HEK293 (cell line): Measurements from ENCODE around the gene HSPBAP1.

Source experiments
- REPIN1 ChIP-seq: fragments of 450-650 bp; formaldehyde crosslinking; IDR thresholded peaks from 2 replicates; pipeline ENCODE4 v1.5.1; 2017; ENCODE audit warnings: missing biosample characterization, missing genetic modification characterization, low read depth
- SALL2 ChIP-seq: fragments of 450-650 bp; formaldehyde crosslinking; IDR thresholded peaks from 2 replicates; pipeline ENCODE4 v1.5.0; 2017; ENCODE audit warnings: missing biosample characterization, mild to moderate bottlenecking, missing genetic modification characterization, borderline replicate concordance
- SP3 ChIP-seq: fragments of 450-650 bp; formaldehyde crosslinking; IDR thresholded peaks from 2 replicates; pipeline ENCODE4 v1.5.1; 2016; ENCODE audit warnings: missing biosample characterization, missing genetic modification characterization
- SP7 ChIP-seq: fragments of 450-650 bp; formaldehyde crosslinking; IDR thresholded peaks from 2 replicates; pipeline ENCODE4 v1.5.1; 2016; ENCODE audit warnings: missing biosample characterization, missing genetic modification characterization
- ZBTB48 ChIP-seq: fragments of 450-650 bp; formaldehyde crosslinking; IDR thresholded peaks from 2 replicates; pipeline ENCODE4 v1.5.1; 2016; ENCODE audit warnings: missing biosample characterization, missing genetic modification characterization
- ZBTB7A ChIP-seq: fragments of 450-650 bp; formaldehyde crosslinking; IDR thresholded peaks from 2 replicates; pipeline ENCODE4 v1.5.1; 2016; ENCODE audit warnings: low read depth, missing biosample characterization, missing genetic modification characterization
- ZFHX2 ChIP-seq: fragments of 450-650 bp; formaldehyde crosslinking; conservative IDR thresholded peaks from 2 replicates; pipeline ENCODE4 v1.5.1; 2016; ENCODE audit warnings: missing biosample characterization, missing genetic modification characterization
- ZNF114 ChIP-seq: fragments of 450-650 bp; formaldehyde crosslinking; IDR thresholded peaks from 2 replicates; pipeline ENCODE4 v1.5.0; 2017; ENCODE audit warnings: missing biosample characterization, missing genetic modification characterization
- ZNF146 ChIP-seq: fragments of 450-650 bp; formaldehyde crosslinking; IDR thresholded peaks from 2 replicates; pipeline ENCODE4 v1.5.1; 2016; ENCODE audit warnings: missing biosample characterization, missing genetic modification characterization
- ZNF48 ChIP-seq: fragments of 450-650 bp; formaldehyde crosslinking; IDR thresholded peaks from 2 replicates; pipeline ENCODE4 v1.5.1; 2016; ENCODE audit warnings: missing biosample characterization, missing genetic modification characterization
- ZNF501 ChIP-seq: fragments of 450-650 bp; formaldehyde crosslinking; IDR thresholded peaks from 2 replicates; pipeline ENCODE4 v1.5.1; 2016; ENCODE audit warnings: missing biosample characterization, missing genetic modification characterization
- ZNF521 ChIP-seq: fragments of 450-650 bp; formaldehyde crosslinking; IDR thresholded peaks from 2 replicates; pipeline ENCODE4 v1.5.1; 2017; ENCODE audit warnings: missing biosample characterization, mild to moderate bottlenecking, missing genetic modification characterization
- ZNF677 ChIP-seq: fragments of 450-650 bp; IDR thresholded peaks from 2 replicates; pipeline ENCODE4 v1.5.0; 2018; ENCODE audit warnings: missing biosample characterization, mild to moderate bottlenecking, missing genetic modification characterization, moderate library complexity
- ZNF768 ChIP-seq: fragments of 450-650 bp; formaldehyde crosslinking; IDR thresholded peaks from 2 replicates; pipeline ENCODE4 v1.5.1; 2018; ENCODE audit warnings: missing biosample characterization, mild to moderate bottlenecking, missing genetic modification characterization
- ZNF791 ChIP-seq: fragments of 450-650 bp; formaldehyde crosslinking; IDR thresholded peaks from 2 replicates; pipeline ENCODE4 v1.5.1; 2016; ENCODE audit warnings: missing biosample characterization, missing genetic modification characterization
- ZSCAN30 ChIP-seq: fragments of 450-650 bp; IDR thresholded peaks from 2 replicates; pipeline ENCODE4 v1.5.1; 2018; ENCODE audit warnings: missing biosample characterization, mild to moderate bottlenecking, missing genetic modification characterization, moderate library complexity
- TF ChIP-seq, protein P1 (sequence below): fragments of 450-650 bp; formaldehyde crosslinking; IDR thresholded peaks from 2 replicates; pipeline ENCODE4 v1.5.1; 2016; ENCODE audit warnings: missing biosample characterization, missing genetic modification characterization, borderline replicate concordance
- TF ChIP-seq, protein P2 (sequence below): fragments of 450-650 bp; formaldehyde crosslinking; conservative IDR thresholded peaks from 2 replicates; pipeline ENCODE4 v1.5.1; 2016; ENCODE audit warnings: low read depth, missing biosample characterization, missing genetic modification characterization
- TF ChIP-seq, protein P3 (sequence below): sonication (generic); formaldehyde crosslinking; IDR thresholded peaks from 2 replicates; pipeline ENCODE4 v1.8.1; 2022; ENCODE audit warnings: mild to moderate bottlenecking, moderate library complexity, missing genetic modification reagents
- TF ChIP-seq, protein P4 (sequence below): fragments of 450-650 bp; formaldehyde crosslinking; IDR thresholded peaks from 2 replicates; pipeline ENCODE4 v1.5.1; 2016; ENCODE audit warnings: missing biosample characterization, missing genetic modification characterization
- TF ChIP-seq, protein P5 (sequence below): fragments of 450-650 bp; formaldehyde crosslinking; IDR thresholded peaks from 2 replicates; pipeline ENCODE4 v1.5.1; 2016; ENCODE audit warnings: missing biosample characterization, missing genetic modification characterization
- TF ChIP-seq, protein P6 (sequence below): fragments of 450-650 bp; formaldehyde crosslinking; IDR thresholded peaks from 2 replicates; pipeline ENCODE4 v1.5.1; 2016; ENCODE audit warnings: missing biosample characterization, missing genetic modification characterization
- TF ChIP-seq, protein P7 (sequence below): fragments of 450-650 bp; formaldehyde crosslinking; IDR thresholded peaks from 2 replicates; pipeline ENCODE4 v1.5.1; 2017; ENCODE audit warnings: missing biosample characterization, missing genetic modification characterization

Gene HSPBAP1

DNA sequence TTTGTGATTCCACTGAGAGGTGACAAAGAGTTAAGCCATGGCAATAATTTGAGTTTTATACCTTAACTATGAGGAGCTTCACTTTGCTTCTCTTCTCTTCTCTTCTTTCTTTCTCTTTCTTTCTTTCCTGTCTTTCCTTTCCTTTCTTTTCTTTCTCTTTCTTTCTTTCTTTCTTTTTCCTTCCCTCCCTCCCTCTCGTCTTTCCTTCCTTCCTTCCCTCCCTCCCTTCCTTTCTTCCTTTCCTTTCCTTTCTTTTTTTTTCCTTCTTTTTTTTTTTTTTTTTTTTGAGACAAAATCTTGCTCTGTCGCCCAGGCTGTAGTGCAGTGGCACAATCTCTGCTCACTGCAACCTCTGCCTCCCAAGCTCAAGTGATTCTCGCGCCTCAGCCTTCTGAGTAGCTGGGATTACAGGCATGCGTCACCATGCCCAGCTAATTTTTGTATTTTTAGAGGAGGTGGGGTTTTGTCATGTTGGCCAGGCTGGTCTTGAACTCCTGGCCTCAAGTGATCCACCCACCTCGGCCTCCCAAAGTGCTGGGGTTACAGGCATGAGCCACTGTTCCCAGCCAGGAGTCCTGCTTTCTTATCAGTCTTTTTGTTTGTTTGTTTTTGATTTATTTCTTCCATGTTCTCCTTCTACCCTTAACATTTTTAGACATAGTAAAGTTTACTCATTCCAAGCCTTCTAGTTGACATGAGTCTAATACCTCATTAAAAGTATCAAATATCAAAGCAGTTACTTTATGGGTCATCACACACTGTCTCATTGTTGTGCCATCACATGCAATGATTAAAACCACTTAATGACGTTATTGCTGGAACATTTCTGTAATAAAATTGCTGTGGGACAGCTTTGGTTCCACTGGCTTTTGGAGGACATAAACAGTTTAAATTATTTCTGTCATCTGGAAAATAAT is 31.1 kb upstream of the HSPBAP1 start (continued):
- TF ChIP-seq, protein P1, sequence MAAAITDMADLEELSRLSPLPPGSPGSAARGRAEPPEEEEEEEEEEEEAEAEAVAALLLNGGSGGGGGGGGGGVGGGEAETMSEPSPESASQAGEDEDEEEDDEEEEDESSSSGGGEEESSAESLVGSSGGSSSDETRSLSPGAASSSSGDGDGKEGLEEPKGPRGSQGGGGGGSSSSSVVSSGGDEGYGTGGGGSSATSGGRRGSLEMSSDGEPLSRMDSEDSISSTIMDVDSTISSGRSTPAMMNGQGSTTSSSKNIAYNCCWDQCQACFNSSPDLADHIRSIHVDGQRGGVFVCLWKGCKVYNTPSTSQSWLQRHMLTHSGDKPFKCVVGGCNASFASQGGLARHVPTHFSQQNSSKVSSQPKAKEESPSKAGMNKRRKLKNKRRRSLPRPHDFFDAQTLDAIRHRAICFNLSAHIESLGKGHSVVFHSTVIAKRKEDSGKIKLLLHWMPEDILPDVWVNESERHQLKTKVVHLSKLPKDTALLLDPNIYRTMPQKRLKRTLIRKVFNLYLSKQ (tag by site-specific recombination) = no peak
- TF ChIP-seq ZNF768 (tag by site-specific recombination) (no peak), ZNF677 (tag by site-specific recombination) (no peak), ZBTB7A (tag by site-specific recombination) (0 out of 2 replicates have a peak, but pooled peaks have one; percentile 64), ZNF791 (tag by site-specific recombination) (no peak), REPIN1 (tag by site-specific recombination) (no peak), SP7 (tag by site-specific recombination) (peak; percentile 99), ZBTB48 (tag by site-specific recombination) (0 out of 2 replicates have a peak, but pooled peaks have one; percentile 25), ZNF48 (tag by site-specific recombination) (no peak), ZNF114 (tag by site-specific recombination) (no peak), SALL2 (0 out of 2 replicates have a peak, but pooled peaks have one; percentile 56), ZNF521 (tag by site-specific recombination) (no peak), ZNF501 (tag by site-specific recombination) (peak; percentile 90), ZSCAN30 (tag by site-specific recombination) (no peak), ZNF146 (tag by site-specific recombination) (no peak), SP3 (tag by site-specific recombination) (peak; percentile 59; the same call in 1 of the 2 replicates), ZFHX2 (tag by site-specific recombination) (peak; percentile 32; the same call in 1 of the 2 replicates)
- TF ChIP-seq, protein P2, sequence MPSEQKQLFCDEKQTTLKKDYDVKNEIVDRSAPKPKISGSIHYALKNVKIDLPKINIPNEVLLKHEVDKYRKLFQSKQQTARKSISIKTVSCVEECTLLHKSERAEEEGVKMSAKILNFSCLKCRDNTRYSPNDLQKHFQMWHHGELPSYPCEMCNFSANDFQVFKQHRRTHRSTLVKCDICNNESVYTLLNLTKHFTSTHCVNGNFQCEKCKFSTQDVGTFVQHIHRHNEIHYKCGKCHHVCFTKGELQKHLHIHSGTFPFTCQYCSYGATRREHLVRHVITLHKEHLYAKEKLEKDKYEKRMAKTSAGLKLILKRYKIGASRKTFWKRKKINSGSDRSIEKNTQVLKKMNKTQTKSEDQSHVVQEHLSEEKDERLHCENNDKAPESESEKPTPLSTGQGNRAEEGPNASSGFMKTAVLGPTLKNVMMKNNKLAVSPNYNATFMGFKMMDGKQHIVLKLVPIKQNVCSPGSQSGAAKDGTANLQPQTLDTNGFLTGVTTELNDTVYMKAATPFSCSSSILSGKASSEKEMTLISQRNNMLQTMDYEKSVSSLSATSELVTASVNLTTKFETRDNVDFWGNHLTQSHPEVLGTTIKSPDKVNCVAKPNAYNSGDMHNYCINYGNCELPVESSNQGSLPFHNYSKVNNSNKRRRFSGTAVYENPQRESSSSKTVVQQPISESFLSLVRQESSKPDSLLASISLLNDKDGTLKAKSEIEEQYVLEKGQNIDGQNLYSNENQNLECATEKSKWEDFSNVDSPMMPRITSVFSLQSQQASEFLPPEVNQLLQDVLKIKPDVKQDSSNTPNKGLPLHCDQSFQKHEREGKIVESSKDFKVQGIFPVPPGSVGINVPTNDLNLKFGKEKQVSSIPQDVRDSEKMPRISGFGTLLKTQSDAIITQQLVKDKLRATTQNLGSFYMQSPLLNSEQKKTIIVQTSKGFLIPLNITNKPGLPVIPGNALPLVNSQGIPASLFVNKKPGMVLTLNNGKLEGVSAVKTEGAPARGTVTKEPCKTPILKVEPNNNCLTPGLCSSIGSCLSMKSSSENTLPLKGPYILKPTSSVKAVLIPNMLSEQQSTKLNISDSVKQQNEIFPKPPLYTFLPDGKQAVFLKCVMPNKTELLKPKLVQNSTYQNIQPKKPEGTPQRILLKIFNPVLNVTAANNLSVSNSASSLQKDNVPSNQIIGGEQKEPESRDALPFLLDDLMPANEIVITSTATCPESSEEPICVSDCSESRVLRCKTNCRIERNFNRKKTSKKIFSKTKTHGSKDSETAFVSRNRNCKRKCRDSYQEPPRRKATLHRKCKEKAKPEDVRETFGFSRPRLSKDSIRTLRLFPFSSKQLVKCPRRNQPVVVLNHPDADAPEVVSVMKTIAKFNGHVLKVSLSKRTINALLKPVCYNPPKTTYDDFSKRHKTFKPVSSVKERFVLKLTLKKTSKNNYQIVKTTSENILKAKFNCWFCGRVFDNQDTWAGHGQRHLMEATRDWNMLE (tag by site-specific recombination) = 0 out of 2 replicates have a peak, but pooled peaks have one; percentile 24
- TF ChIP-seq, protein P3, sequence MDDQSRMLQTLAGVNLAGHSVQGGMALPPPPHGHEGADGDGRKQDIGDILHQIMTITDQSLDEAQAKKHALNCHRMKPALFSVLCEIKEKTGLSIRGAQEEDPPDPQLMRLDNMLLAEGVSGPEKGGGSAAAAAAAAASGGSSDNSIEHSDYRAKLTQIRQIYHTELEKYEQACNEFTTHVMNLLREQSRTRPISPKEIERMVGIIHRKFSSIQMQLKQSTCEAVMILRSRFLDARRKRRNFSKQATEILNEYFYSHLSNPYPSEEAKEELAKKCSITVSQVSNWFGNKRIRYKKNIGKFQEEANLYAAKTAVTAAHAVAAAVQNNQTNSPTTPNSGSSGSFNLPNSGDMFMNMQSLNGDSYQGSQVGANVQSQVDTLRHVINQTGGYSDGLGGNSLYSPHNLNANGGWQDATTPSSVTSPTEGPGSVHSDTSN (CRISPR knock-in tag) = no peak
- TF ChIP-seq, protein P4, sequence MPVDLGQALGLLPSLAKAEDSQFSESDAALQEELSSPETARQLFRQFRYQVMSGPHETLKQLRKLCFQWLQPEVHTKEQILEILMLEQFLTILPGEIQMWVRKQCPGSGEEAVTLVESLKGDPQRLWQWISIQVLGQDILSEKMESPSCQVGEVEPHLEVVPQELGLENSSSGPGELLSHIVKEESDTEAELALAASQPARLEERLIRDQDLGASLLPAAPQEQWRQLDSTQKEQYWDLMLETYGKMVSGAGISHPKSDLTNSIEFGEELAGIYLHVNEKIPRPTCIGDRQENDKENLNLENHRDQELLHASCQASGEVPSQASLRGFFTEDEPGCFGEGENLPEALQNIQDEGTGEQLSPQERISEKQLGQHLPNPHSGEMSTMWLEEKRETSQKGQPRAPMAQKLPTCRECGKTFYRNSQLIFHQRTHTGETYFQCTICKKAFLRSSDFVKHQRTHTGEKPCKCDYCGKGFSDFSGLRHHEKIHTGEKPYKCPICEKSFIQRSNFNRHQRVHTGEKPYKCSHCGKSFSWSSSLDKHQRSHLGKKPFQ (tag by site-specific recombination) = no peak
- TF ChIP-seq, protein P5, sequence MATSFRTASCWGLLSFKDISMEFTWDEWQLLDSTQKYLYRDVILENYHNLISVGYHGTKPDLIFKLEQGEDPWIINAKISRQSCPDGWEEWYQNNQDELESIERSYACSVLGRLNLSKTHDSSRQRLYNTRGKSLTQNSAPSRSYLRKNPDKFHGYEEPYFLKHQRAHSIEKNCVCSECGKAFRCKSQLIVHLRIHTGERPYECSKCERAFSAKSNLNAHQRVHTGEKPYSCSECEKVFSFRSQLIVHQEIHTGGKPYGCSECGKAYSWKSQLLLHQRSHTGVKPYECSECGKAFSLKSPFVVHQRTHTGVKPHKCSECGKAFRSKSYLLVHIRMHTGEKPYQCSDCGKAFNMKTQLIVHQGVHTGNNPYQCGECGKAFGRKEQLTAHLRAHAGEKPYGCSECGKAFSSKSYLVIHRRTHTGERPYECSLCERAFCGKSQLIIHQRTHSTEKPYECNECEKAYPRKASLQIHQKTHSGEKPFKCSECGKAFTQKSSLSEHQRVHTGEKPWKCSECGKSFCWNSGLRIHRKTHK (tag by site-specific recombination) = no peak
- TF ChIP-seq, protein P6, sequence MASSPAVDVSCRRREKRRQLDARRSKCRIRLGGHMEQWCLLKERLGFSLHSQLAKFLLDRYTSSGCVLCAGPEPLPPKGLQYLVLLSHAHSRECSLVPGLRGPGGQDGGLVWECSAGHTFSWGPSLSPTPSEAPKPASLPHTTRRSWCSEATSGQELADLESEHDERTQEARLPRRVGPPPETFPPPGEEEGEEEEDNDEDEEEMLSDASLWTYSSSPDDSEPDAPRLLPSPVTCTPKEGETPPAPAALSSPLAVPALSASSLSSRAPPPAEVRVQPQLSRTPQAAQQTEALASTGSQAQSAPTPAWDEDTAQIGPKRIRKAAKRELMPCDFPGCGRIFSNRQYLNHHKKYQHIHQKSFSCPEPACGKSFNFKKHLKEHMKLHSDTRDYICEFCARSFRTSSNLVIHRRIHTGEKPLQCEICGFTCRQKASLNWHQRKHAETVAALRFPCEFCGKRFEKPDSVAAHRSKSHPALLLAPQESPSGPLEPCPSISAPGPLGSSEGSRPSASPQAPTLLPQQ (tag by site-specific recombination) = peak; percentile 82
- TF ChIP-seq, protein P7, sequence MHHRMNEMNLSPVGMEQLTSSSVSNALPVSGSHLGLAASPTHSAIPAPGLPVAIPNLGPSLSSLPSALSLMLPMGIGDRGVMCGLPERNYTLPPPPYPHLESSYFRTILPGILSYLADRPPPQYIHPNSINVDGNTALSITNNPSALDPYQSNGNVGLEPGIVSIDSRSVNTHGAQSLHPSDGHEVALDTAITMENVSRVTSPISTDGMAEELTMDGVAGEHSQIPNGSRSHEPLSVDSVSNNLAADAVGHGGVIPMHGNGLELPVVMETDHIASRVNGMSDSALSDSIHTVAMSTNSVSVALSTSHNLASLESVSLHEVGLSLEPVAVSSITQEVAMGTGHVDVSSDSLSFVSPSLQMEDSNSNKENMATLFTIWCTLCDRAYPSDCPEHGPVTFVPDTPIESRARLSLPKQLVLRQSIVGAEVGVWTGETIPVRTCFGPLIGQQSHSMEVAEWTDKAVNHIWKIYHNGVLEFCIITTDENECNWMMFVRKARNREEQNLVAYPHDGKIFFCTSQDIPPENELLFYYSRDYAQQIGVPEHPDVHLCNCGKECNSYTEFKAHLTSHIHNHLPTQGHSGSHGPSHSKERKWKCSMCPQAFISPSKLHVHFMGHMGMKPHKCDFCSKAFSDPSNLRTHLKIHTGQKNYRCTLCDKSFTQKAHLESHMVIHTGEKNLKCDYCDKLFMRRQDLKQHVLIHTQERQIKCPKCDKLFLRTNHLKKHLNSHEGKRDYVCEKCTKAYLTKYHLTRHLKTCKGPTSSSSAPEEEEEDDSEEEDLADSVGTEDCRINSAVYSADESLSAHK = peak; percentile 71; the same call in 1 of the 2 replicates
